Neuronal stem cell (in vitro differentiated cells): ENCODE measurements around the gene SUPT20H.

Source experiments
- DNase-seq: peaks from one replicate; pipeline ENCODE4 v3.0.0-alpha.2; 2013; ENCODE audit warnings: low spot score
- H2AFZ ChIP-seq: one replicate; pipeline ENCODE4 v1.6.1; 2013; ENCODE audit warnings: mild to moderate bottlenecking, low read length, inconsistent platforms
- H2AK5ac ChIP-seq: 2 replicates; pipeline ENCODE4 v1.6.1; 2013; ENCODE audit warnings: low read depth, mild to moderate bottlenecking, inconsistent platforms, low read length, moderate library complexity, mixed read lengths
- H2BK120ac ChIP-seq: 2 replicates; pipeline ENCODE4 v1.6.1; 2013; ENCODE audit warnings: low read depth, mild to moderate bottlenecking, inconsistent platforms, low read length, moderate library complexity, mixed read lengths
- H2BK12ac ChIP-seq: one replicate; pipeline ENCODE4 v1.6.1; 2013; ENCODE audit warnings: low read length, inconsistent platforms
- H2BK15ac ChIP-seq: 2 replicates; pipeline ENCODE4 v1.6.1; 2013; ENCODE audit warnings: mild to moderate bottlenecking, low read length, inconsistent platforms, mixed read lengths
- H2BK5ac ChIP-seq: one replicate; pipeline ENCODE4 v1.6.1; 2013; ENCODE audit warnings: inconsistent platforms, mild to moderate bottlenecking, low read length, moderate library complexity
- H3K14ac ChIP-seq: one replicate; pipeline ENCODE4 v1.6.1; 2013; ENCODE audit warnings: low read length, inconsistent platforms
- H3K18ac ChIP-seq: 2 replicates; pipeline ENCODE4 v1.6.1; 2013; ENCODE audit warnings: low read length, inconsistent platforms
- H3K23ac ChIP-seq: 2 replicates; pipeline ENCODE4 v1.6.1; 2013; ENCODE audit warnings: low read depth, mild to moderate bottlenecking, mixed read lengths, low read length, inconsistent platforms; ENCODE audit not compliant: poor library complexity
- H3K27ac ChIP-seq: replicated peaks from 3 replicates; pipeline ENCODE4 v1.5.1; 2013; ENCODE audit warnings: low read length, inconsistent platforms
- H3K27me3 ChIP-seq, 3 experiments: 2 replicates each; pipeline ENCODE4 v1.6.1; 2013; ENCODE audit warnings: low read length in 3 of 3, mild to moderate bottlenecking in 2 of 3, inconsistent platforms in 1 of 3, low read depth in 1 of 3, mixed read lengths in 1 of 3, moderate library complexity in 1 of 3; ENCODE audit not compliant: control insufficient read depth in 3 of 3, insufficient read depth in 3 of 3
- H3K36me3 ChIP-seq, 2 donors: replicated peaks in 1 of 2; 2 replicates each; pipeline ENCODE4 v1.6.1; 2013; ENCODE audit warnings: low read length in 2 of 2; ENCODE audit not compliant: control insufficient read depth in 2 of 2, insufficient read depth in 2 of 2
- H3K4ac ChIP-seq: 2 replicates; pipeline ENCODE4 v1.6.1; 2013; ENCODE audit warnings: inconsistent platforms, mild to moderate bottlenecking, low read length, moderate library complexity
- H3K4me1 ChIP-seq, 2 donors: 1 replicate in 1 of 2; 2 replicates in 1 of 2; pipeline ENCODE4 v1.6.1; 2013; ENCODE audit warnings: low read length in 2 of 2, low read depth in 1 of 2; ENCODE audit not compliant: control insufficient read depth in 2 of 2, insufficient read depth in 1 of 2
- H3K4me2 ChIP-seq: one replicate; pipeline ENCODE4 v1.6.1; 2013; ENCODE audit warnings: mild to moderate bottlenecking, low read length, inconsistent platforms; ENCODE audit not compliant: insufficient read depth, poor library complexity, severe bottlenecking
- H3K4me3 ChIP-seq, 2 donors: 2 replicates each; pipeline ENCODE4 v1.5.1; 2013; ENCODE audit warnings: low read length in 2 of 2, mild to moderate bottlenecking in 2 of 2, inconsistent platforms in 1 of 2, moderate library complexity in 1 of 2
- H3K79me1 ChIP-seq: one replicate; pipeline ENCODE4 v1.6.1; 2013; ENCODE audit warnings: low read depth, mild to moderate bottlenecking, inconsistent platforms, low read length, moderate library complexity
- H3K9ac ChIP-seq: one replicate; pipeline ENCODE4 v1.6.1; 2013; ENCODE audit warnings: mild to moderate bottlenecking, low read depth, low read length, inconsistent platforms; ENCODE audit not compliant: poor library complexity
- H3K9me3 ChIP-seq, 2 donors: replicated peaks in 1 of 2; 2 replicates each; pipeline versions ENCODE3 to v1.6.1; 2013; ENCODE audit warnings: low read length in 2 of 2, mild to moderate bottlenecking in 2 of 2, inconsistent platforms in 1 of 2, low read depth in 1 of 2, mixed read lengths in 1 of 2, moderate library complexity in 1 of 2; ENCODE audit not compliant: control insufficient read depth in 2 of 2, insufficient read depth in 1 of 2
- H4K8ac ChIP-seq: one replicate; pipeline ENCODE4 v1.6.1; 2013; ENCODE audit warnings: low read depth, mild to moderate bottlenecking, inconsistent platforms, low read length, moderate library complexity
- H4K91ac ChIP-seq: one replicate; pipeline ENCODE4 v1.6.1; 2013; ENCODE audit warnings: low read length, low read depth, mild to moderate bottlenecking, inconsistent platforms; ENCODE audit not compliant: poor library complexity
- WGBS, 2 donors: extraction: QIAGEN DNeasy Blood & Tissue Kit; methylation state at CpG; one replicate each; pipeline ENCODE4 v1.1.7; 2013; ENCODE audit warnings: missing lambda C conversion rate in 2 of 2, mixed read lengths in 1 of 2; ENCODE audit not compliant: insufficient read length in 2 of 2, insufficient replicate concordance in 1 of 2; ENCODE audit errors: extremely low coverage in 2 of 2; 5-methylcytosine and 5-hydroxymethylcytosine counted together

SUPT20H gene

DNA sequence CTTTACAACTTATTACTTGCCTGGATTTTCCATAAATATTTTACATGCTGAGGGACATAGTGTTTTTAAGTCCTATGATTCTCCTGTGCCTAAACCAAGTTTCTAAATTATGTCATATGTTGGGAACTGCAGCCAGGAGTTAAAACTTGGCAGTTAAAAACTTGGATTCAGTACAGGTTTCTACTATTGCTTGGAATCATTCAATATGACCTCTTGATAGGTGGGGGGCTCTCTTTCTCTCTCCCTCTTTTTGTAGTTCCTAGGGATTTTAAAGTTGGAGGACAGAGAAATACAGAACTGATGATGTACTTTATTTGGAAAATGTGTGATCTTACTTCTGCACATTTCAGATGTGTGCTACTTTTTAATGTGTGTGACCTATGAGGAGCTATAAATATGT, 41.2 kb upstream of the SUPT20H start:
- no peak overlapping the region for H3K14ac ChIP-seq
- no peak overlapping the region for H3K4ac ChIP-seq
- no peak overlapping the region for H3K4me2 ChIP-seq
- peaks cover 0 to 14% of the 10 kb centered on the region in 2 donors for H3K4me1 ChIP-seq
- no peaks in the 10 kb centered on the region for H3K36me3 ChIP-seq
- no peaks in the 10 kb centered on the region for H3K79me1 ChIP-seq
- H2AFZ ChIP-seq, result no peak overlapping the region
- H3K27ac ChIP-seq, result no peak overlapping the region
- no peak overlapping the region for H3K9ac ChIP-seq
- no peak for DNase-seq
- H3K23ac ChIP-seq, result no peak overlapping the region
- H3K9me3 ChIP-seq, result peaks cover 0 to 10% of the 10 kb centered on the region in 2 donors
- no peaks in the 10 kb centered on the region for H3K27me3 ChIP-seq
- no peak overlapping the region for H4K8ac ChIP-seq
- H3K18ac ChIP-seq, result no peak overlapping the region
- no peak overlapping the region for H2BK12ac ChIP-seq
- H4K91ac ChIP-seq, result no peak overlapping the region
- no peak overlapping the region for H3K4me3 ChIP-seq
- H2BK120ac ChIP-seq, result no peak overlapping the region
- H2BK5ac ChIP-seq, result no peak overlapping the region
- H2AK5ac ChIP-seq, result no peak overlapping the region
- H2BK15ac ChIP-seq, result no peak overlapping the region

DNA sequence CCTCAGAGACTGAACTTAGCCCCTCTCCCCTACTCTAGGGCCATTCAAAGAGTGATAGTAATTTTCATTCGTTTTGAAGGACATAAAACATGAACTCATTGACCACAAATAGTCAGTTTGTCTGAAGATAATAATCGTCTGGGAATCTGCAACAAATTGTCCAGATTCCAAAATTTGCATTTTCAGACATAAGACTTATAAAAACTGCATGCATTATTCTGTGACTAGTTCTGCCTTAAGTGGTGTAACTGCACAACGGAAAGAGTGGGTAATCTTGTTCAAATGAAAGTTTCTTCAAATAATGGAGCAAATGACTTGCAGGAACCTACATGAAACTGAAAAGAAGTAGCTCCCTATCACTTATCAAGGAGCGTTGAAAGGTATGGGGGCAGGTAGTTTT, 37.6 kb upstream of the SUPT20H start:
- H3K4me3 ChIP-seq, result no peak overlapping the region
- H3K79me1 ChIP-seq, result no peaks in the 10 kb centered on the region
- WGBS, 2 donors, result no CpG with 5 or more reads among the region's 4 CpGs
- no peak overlapping the region for H3K4me2 ChIP-seq
- no peak overlapping the region for H4K91ac ChIP-seq
- no peak overlapping the region for H2BK5ac ChIP-seq
- H2BK120ac ChIP-seq, result no peak overlapping the region
- DNase-seq, result no peak
- no peak overlapping the region for H2AK5ac ChIP-seq
- H3K27ac ChIP-seq, result no peak overlapping the region
- H3K18ac ChIP-seq, result no peak overlapping the region
- no peaks in the 10 kb centered on the region for H3K27me3 ChIP-seq
- no peak overlapping the region for H2AFZ ChIP-seq
- H2BK15ac ChIP-seq, result no peak overlapping the region
- H3K14ac ChIP-seq, result no peak overlapping the region
- H3K9ac ChIP-seq, result no peak overlapping the region
- H3K4me1 ChIP-seq, result peaks cover 1 to 2% of the 10 kb centered on the region in 2 donors
- H3K36me3 ChIP-seq, result no peaks in the 10 kb centered on the region
- H4K8ac ChIP-seq, result no peak overlapping the region
- H3K23ac ChIP-seq, result no peak overlapping the region
- no peaks in the 10 kb centered on the region for H3K9me3 ChIP-seq
- no peak overlapping the region for H2BK12ac ChIP-seq
- no peak overlapping the region for H3K4ac ChIP-seq

DNA sequence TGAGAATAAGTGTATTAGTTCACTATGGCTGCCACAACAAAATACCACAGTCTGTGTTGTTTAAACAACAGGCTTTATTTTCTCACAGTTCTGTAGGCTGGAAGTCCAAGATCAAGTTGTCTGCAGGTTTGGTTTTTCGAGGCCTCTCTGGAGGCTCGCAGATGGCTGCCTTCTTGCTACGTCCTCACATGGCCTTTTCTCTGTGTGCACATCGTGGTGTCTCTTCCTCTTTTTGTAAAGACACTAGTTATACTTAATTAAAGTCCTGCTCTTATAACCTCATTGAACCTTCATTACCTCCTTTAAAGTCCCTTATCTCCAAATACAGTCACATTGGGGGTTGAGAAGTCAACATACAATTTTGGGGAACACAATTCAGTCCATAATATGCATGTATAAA, 35.4 kb upstream of the SUPT20H start:
- H2AFZ ChIP-seq, result no peak overlapping the region
- H3K9me3 ChIP-seq, result peaks cover 0 to 1% of the 10 kb centered on the region in 2 donors
- no peak overlapping the region for H3K23ac ChIP-seq
- H3K4me3 ChIP-seq, result no peak overlapping the region
- H2AK5ac ChIP-seq, result no peak overlapping the region
- H3K79me1 ChIP-seq, result no peaks in the 10 kb centered on the region
- H3K14ac ChIP-seq, result no peak overlapping the region
- H3K4ac ChIP-seq, result no peak overlapping the region
- no peak overlapping the region for H3K9ac ChIP-seq
- H3K27ac ChIP-seq, result no peak overlapping the region
- H3K36me3 ChIP-seq, result no peaks in the 10 kb centered on the region
- peaks cover 0 to 1% of the 10 kb centered on the region in 2 donors for H3K4me1 ChIP-seq
- no peak overlapping the region for H2BK12ac ChIP-seq
- no peak overlapping the region for H4K8ac ChIP-seq
- H3K4me2 ChIP-seq, result no peak overlapping the region
- no peak overlapping the region for H2BK120ac ChIP-seq
- H4K91ac ChIP-seq, result no peak overlapping the region
- no peak for DNase-seq
- no peaks in the 10 kb centered on the region for H3K27me3 ChIP-seq
- no peak overlapping the region for H3K18ac ChIP-seq
- WGBS, 2 donors, result no CpG with 5 or more reads among the region's 4 CpGs
- H2BK15ac ChIP-seq, result no peak overlapping the region
- H2BK5ac ChIP-seq, result no peak overlapping the region

DNA sequence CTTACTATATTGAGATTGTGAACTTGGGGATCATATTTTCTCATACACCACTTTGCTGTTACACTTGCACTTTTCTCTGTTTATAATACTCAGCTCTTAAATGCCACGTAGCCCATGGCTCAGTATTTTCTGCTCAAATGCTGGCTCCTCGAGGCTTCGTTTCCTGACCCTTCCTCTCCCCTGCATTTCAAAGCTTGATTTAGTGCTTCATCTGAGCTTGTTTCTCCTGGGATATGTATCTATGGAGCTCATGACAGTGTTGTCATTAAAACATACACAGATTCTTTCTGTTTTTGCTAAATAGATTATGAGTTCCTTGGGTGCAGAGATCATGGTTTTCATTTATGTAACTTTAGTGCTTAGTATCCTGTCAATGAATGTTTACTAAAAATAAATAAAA, 34.6 kb upstream of the SUPT20H start:
- H3K14ac ChIP-seq, result no peak overlapping the region
- H3K9ac ChIP-seq, result no peak overlapping the region
- no peak overlapping the region for H3K27ac ChIP-seq

More for the DNA sequence above, 34.6 kb upstream of the SUPT20H start:
- H3K4me1 ChIP-seq, result peaks cover 0 to 1% of the 10 kb centered on the region in 2 donors
- no peak overlapping the region for H2AK5ac ChIP-seq
- no peaks in the 10 kb centered on the region for H3K27me3 ChIP-seq
- H3K23ac ChIP-seq, result no peak overlapping the region
- H3K9me3 ChIP-seq, result peaks cover 0 to 1% of the 10 kb centered on the region in 2 donors
- no peaks in the 10 kb centered on the region for H3K79me1 ChIP-seq
- H2BK120ac ChIP-seq, result no peak overlapping the region
- no peak overlapping the region for H3K4me2 ChIP-seq
- no peak overlapping the region for H2AFZ ChIP-seq
- H4K91ac ChIP-seq, result no peak overlapping the region
- H2BK12ac ChIP-seq, result no peak overlapping the region
- H3K4ac ChIP-seq, result no peak overlapping the region
- H3K18ac ChIP-seq, result no peak overlapping the region
- H2BK15ac ChIP-seq, result no peak overlapping the region
- H2BK5ac ChIP-seq, result no peak overlapping the region
- H4K8ac ChIP-seq, result no peak overlapping the region
- no peaks in the 10 kb centered on the region for H3K36me3 ChIP-seq
- DNase-seq, result no peak
- WGBS, 2 donors, result no CpG with 5 or more reads among the region's 3 CpGs
- H3K4me3 ChIP-seq, result no peak overlapping the region
